ENCODE data around the gene ST6GALNAC3. TPM values are rescaled to one million over a fixed set of nuclear protein-coding genes. Genes with fewer than 3 reads are reported as not detected.

ST6GALNAC3 gene
- total RNA-seq, 1 experiment from 2014 or later = 0.03 TPM

DNA sequence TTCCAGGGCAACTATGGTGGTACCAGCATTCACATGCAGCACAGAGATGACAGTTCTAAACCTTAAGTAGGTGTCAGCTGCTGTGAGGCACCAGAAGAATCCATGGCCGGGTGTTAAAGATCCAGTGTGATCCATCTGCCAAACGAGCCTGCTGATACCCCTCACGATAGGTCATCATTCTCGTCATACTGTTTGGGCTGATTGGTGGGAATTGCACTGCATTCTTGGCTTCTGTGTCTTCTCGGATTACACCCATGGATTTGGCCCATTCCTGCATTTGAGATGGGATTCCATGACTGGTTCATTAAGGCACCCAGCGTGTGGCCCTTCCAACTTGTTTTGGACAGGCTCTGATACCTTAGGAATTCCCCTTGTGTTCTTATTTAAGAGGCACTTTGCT is 55.2 kb downstream of the ST6GALNAC3 start:
- H3K4me3 ChIP-seq (ENCODE audit: low read depth in 2 of 2, low read length in 2 of 2) = no peak overlapping the region
- 0 out of 2 replicates have a peak, but pooled peaks cover 2% of the 10 kb centered on the region for H3K27me3 ChIP-seq (ENCODE audit: control insufficient read depth, insufficient read depth, low read length)
- H3K4me1 ChIP-seq (ENCODE audit: control insufficient read depth, insufficient read depth, low read length) = no peaks in the 10 kb centered on the region
- no peak overlapping the region for H3K27ac ChIP-seq (ENCODE audit: low read length)
- DNase-seq (ENCODE audit: low read depth, low spot score) = no peak
- H3K9me3 ChIP-seq (ENCODE audit: control insufficient read depth, insufficient read depth, low read depth, low read length) = no peaks in the 10 kb centered on the region
- CTCF ChIA-PET = no interaction called here
- in situ Hi-C loops (cut with HindIII; ENCODE audit: low pct_unique_long_range_greater_than_20kb, low sequenced_read_pairs) = no loop called here
- no peak for ATAC-seq
- intact Hi-C loops (cut with micrococcal nuclease; ENCODE audit: unreplicated experiment) = no loop called here
- BruUV-seq (replicated peaks) = no TSS peak
- POLR2A ChIA-PET = no interaction called here
- H3K36me3 ChIP-seq (ENCODE audit: control insufficient read depth, insufficient read depth, low read length) = no peaks in the 10 kb centered on the region
- TF ChIP-seq REST (IDR thresholded peaks at IDR 0.05; ENCODE audit: insufficient read depth in 1 of 2, low read depth in 2 of 2, low read length in 1 of 2) (no peak), SIN3A (IDR thresholded peaks at IDR 0.05; ENCODE audit: borderline replicate concordance, insufficient read depth, low read depth, low read length) (no peak), CTCF (IDR thresholded peaks at IDR 0.05) (no peak), TCF7L2 (IDR thresholded peaks at IDR 0.05; ENCODE audit: low read depth, low read length) (no peak), POLR2AphosphoS5 (IDR thresholded peaks at IDR 0.05; ENCODE audit: low read depth, low read length) (no peak)

- Histone ChIP-seq H3K4me3 (ENCODE audit: low read depth in 2 of 2, low read length in 2 of 2) (no peak overlapping the region), H3K27me3 (ENCODE audit: control insufficient read depth, insufficient read depth, low read length) (0 out of 2 replicates have a peak, but pooled peaks cover 2% of the 10 kb centered on the region), H3K4me1 (ENCODE audit: control insufficient read depth, insufficient read depth, low read length) (no peaks in the 10 kb centered on the region), H3K36me3 (ENCODE audit: control insufficient read depth, insufficient read depth, low read length) (no peaks in the 10 kb centered on the region), H3K27ac (ENCODE audit: low read length) (no peak overlapping the region), H3K9me3 (ENCODE audit: control insufficient read depth, insufficient read depth, low read depth, low read length) (no peaks in the 10 kb centered on the region)
- no peak for DNase-seq (ENCODE audit: low read depth, low spot score)
- ChIA-PET CTCF (no interaction called here), POLR2A (no interaction called here)
- intact Hi-C loops (cut with micrococcal nuclease; ENCODE audit: unreplicated experiment) (no loop called here), in situ Hi-C loops (cut with HindIII; ENCODE audit: low pct_unique_long_range_greater_than_20kb, low sequenced_read_pairs) (no loop called here)
- ATAC-seq = no peak
- TF ChIP-seq REST (IDR thresholded peaks at IDR 0.05; ENCODE audit: insufficient read depth in 1 of 2, low read depth in 2 of 2, low read length in 1 of 2) (no peak), CTCF (IDR thresholded peaks at IDR 0.05) (no peak)
- no TSS peak for BruUV-seq (replicated peaks)
Measured at GRCh38 chr1:76130992-76131391, 56.4 kb downstream of the ST6GALNAC3 start.
